ENCODE results near the gene C11orf65.
"Not testable (repeated sequence)": the region's sequence is repeated elsewhere in the genome, so short reads cannot be mapped to it uniquely, and the experiment has no call there.

Gene C11orf65

DNA sequence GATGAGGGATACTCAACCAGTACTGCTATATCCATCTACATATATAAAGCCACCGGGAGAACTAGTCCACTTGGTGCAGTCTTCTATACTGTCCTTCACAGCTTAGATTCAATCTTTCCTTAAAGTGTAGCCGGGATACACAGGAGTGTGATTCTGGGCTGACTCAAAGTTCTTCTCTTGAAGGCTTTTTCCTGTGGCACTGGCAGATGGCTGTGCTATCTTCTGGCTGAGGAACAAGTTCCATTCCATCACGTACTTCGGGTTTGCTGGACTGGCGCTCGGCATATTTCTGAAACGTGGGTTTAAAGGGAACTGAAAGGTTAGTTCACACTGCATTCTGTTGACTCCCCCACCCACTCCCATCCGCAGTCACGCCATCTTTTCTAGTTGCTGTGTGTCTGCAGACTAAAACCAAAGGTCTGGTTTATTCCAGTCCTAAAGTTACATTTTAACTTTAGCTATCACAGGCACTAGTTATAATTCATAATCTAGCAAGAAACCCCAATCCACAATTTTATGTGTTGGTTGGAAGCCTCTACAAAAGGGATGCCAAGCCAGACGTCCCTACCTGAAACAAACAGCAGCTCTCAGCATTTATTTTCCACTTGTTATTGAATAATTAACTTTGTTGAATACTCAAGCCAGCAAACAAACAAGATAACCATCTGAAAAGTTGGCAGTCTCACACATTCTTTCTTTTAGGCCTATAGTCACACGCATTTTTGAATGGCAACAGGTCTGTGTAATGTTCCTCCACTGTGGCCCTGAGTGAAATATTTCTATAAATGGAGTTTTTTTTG lies 7.5 kb upstream of the C11orf65 start:
- Histone ChIP-seq H4K20me1 (no peaks in the 10 kb centered on the region), H3K36me3 (peaks cover 16% of the 10 kb centered on the region)

DNA sequence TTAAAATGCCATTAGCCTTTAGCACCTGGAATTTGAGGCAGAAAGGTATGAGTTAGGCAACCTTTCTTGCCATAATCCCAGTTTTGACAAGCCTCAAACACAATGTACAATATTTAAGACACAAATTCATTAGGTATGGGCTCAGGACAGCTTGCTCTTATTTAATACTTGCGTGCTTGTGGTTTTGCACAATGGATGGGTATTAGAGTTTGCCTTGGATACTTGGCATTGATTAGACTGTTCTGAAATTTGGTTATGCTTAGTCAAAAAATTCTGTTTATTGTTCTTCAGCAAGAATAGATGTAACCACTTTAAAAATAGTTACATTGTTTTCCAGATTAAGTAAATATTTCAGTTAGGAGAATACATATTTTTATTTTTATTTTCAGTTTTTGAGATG lies 5.4 kb upstream of the C11orf65 start:
- Histone ChIP-seq H3K9me3 (no peaks in the 10 kb centered on the region), H4K20me1 (no peaks in the 10 kb centered on the region), H3K36me3 (peaks cover 11% of the 10 kb centered on the region), H3K4me3 (no peak overlapping the region), H3K4me1 (peaks cover 3% of the 10 kb centered on the region; the same call in 1 of the 2 replicates), H3K27ac (no peak overlapping the region), H3K4me2 (no peak overlapping the region), H3K27me3 (no peaks in the 10 kb centered on the region), H3K9ac (no peak overlapping the region)
- no peak for TF ChIP-seq Cebpa-rat (IDR thresholded peaks at IDR 0.05)

More for the DNA sequence above, 7.5 kb upstream of the C11orf65 start:
- Histone ChIP-seq H3K9ac (no peak overlapping the region), H3K9me3 (no peaks in the 10 kb centered on the region), H3K4me3 (no peak overlapping the region), H3K27me3 (no peaks in the 10 kb centered on the region), H3K4me1 (no peaks in the 10 kb centered on the region), H3K27ac (no peak overlapping the region), H3K4me2 (no peak overlapping the region)
- TF ChIP-seq Cebpa-rat (IDR thresholded peaks at IDR 0.05): no peak

DNA sequence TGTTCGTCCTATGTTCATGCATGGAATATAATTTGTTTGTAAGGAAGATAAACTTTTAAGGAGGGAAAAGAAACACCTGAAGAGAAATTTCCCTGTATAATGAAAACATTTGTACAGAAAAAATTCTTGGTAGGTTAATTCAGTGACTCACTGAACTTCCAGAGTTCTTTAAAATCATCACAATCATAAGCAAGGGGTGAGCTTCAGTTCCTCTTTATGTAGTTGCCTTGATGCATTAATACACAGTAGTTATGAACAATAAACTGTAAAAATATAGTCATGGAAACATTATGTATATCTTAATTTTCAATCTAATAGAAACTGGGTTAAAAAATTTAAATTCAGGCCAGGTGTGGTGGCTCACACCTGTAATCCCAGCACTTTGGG lies 1.1 kb upstream of the C11orf65 start:
- Histone ChIP-seq H3K9ac (no peak overlapping the region), H3K9me3 (no peaks in the 10 kb centered on the region), H3K36me3 (no peaks in the 10 kb centered on the region), H3K4me2 (no peak overlapping the region), H4K20me1 (no peaks in the 10 kb centered on the region), H3K4me3 (no peak overlapping the region), H3K27ac (no peak overlapping the region), H3K27me3 (no peaks in the 10 kb centered on the region), H3K4me1 (peaks cover 11% of the 10 kb centered on the region)
- no peak for TF ChIP-seq Cebpa-rat (IDR thresholded peaks at IDR 0.05)

DNA sequence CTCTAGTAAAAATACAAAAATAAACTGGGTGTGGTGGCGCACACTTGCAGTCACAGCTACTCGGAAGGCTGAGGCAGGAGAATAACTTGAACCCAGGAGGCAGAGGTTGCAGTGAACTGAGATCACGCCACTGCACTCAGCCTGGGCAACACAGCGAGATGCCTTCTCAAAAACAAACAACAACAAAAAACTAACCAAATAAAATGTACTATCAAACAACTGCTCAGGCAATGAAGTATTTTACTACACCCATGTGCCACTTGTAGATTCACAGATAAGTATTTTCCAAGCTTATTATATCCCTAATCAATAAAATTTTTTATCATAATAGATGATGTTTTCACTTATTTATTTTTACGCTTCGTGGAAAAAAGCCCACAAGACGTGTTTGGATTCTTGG lies 924 bp downstream of the C11orf65 start:
- peak overlapping the region; percentile 83 for H3K9ac ChIP-seq
- peak overlapping the region; percentile 79 for H3K4me2 ChIP-seq
- peak overlapping the region; percentile 75 for H3K4me3 ChIP-seq
- TF ChIP-seq Cebpa-rat (IDR thresholded peaks at IDR 0.05): no peak
- H3K36me3 ChIP-seq: no peaks in the 10 kb centered on the region
- H4K20me1 ChIP-seq: no peaks in the 10 kb centered on the region
- peaks cover 11% of the 10 kb centered on the region for H3K4me1 ChIP-seq
- H3K27me3 ChIP-seq: no peaks in the 10 kb centered on the region
- no peaks in the 10 kb centered on the region for H3K9me3 ChIP-seq
- peak overlapping the region; percentile 90 for H3K27ac ChIP-seq

DNA sequence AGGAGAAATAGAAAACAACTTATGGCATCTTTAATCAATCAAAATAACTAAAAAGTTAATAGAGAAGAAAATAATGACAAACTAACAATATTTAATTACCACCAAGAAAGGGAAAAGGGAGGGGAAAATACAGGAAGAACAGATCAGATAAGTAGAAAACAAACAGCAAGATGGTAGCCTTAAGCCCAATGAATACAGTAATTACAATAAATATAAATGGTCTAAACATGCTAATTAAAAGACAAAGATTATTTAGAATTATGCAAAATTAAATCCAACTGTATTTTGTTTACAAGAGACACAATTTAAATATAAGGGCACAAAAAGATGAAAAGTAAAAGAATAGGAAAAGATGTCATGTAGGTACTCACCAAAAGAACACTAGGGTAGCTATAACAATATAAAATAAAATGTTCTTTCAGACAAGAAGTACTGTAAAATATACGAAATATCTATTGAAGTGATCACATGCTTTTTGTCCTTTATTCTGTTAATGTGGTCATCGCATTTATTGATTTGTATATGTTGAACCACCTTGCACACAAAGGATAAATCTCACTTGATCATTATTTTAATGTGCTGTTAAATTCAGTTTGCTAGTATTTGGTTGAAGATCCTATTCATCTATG lies 14.0 kb downstream of the C11orf65 start:
- H3K27ac ChIP-seq: no peak overlapping the region
- H3K36me3 ChIP-seq: no peaks in the 10 kb centered on the region
- no peaks in the 10 kb centered on the region for H4K20me1 ChIP-seq
- peaks cover 13% of the 10 kb centered on the region for H3K9me3 ChIP-seq
- H3K9ac ChIP-seq: no peak overlapping the region
- no peak overlapping the region for H3K4me3 ChIP-seq
- H3K4me1 ChIP-seq: no peaks in the 10 kb centered on the region
- no peaks in the 10 kb centered on the region for H3K27me3 ChIP-seq
- no peak overlapping the region for H3K4me2 ChIP-seq
- TF ChIP-seq Cebpa-rat (IDR thresholded peaks at IDR 0.05): no peak

DNA sequence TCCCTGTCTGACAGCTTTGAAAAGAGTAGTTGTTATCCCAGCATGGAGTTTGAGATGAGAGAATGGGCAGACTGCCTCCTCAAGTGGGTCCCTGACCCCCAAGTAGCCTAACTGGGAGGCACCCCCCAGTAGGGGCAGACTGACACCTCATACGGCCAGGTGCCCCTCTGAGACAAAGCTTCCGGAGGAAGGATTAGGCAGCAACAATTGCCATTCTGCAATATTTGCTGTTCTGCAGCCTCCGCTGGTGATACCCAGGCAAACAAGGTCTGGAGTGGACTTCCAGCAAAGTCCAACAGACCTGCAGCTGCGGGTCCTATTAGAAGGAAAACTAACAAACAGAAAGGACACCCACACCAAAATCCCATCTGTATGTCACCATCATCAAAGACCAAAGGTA lies 25.9 kb downstream of the C11orf65 start:
- not testable (repeated sequence) for H3K4me3 ChIP-seq, H3K36me3 ChIP-seq, H3K9ac ChIP-seq, H3K4me2 ChIP-seq, H4K20me1 ChIP-seq, H3K4me1 ChIP-seq, H3K27me3 ChIP-seq, H3K9me3 ChIP-seq, H3K27ac ChIP-seq

DNA sequence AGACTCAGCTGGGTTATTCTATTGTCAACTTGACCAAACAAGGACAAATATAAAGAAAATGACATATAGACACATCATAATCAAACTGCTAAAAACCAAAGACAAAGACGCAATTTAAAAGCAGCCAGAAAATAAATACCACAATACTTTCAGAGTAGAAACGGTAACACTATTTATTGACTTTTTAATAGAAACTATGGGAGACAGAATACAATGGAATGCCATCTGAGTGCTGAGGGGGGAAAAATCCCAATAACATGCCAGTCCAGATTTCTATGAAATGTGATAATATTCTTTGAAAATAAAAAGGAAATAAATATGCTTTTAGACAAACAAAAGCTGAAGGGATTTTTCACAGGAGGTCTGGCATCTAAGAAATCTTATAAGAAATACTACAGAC lies 30.7 kb downstream of the C11orf65 start:
- no peak for TF ChIP-seq Cebpa-rat (IDR thresholded peaks at IDR 0.05)
- no peak overlapping the region for H3K4me3 ChIP-seq
- H3K9ac ChIP-seq: no peak overlapping the region
- no peaks in the 10 kb centered on the region for H3K4me1 ChIP-seq
- no peaks in the 10 kb centered on the region for H3K27me3 ChIP-seq
- no peak overlapping the region for H3K27ac ChIP-seq
- no peaks in the 10 kb centered on the region for H3K36me3 ChIP-seq
- peaks cover 5% of the 10 kb centered on the region; the same call in 1 of the 2 replicates for H3K9me3 ChIP-seq
- H3K4me2 ChIP-seq: no peak overlapping the region
- no peaks in the 10 kb centered on the region for H4K20me1 ChIP-seq

DNA sequence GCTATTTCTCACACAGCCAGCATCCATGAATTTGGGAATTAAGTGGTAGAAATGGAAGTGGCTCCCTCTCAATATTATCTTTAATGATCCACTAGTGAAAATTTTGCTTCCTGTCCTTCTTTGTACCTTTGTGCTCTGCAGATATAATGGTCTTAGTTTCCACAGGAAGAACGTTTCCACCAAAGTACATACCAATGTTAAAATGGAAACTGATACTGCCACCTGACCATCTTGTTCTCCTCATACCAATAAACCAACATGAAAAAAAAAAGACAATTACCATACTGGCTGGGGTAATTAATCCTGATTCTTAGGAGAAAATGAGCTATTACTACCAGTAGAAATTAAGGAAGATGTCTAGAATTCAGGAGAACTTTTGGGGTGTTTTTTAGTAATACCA lies 32.3 kb downstream of the C11orf65 start:
- H3K36me3 ChIP-seq: no peaks in the 10 kb centered on the region
- H3K27ac ChIP-seq: no peak overlapping the region
- H4K20me1 ChIP-seq: no peaks in the 10 kb centered on the region
- H3K9ac ChIP-seq: no peak overlapping the region
- TF ChIP-seq Cebpa-rat (IDR thresholded peaks at IDR 0.05): no peak
- no peaks in the 10 kb centered on the region for H3K4me1 ChIP-seq
- H3K4me2 ChIP-seq: no peak overlapping the region
- H3K4me3 ChIP-seq: no peak overlapping the region
- H3K27me3 ChIP-seq: no peaks in the 10 kb centered on the region
- H3K9me3 ChIP-seq: no peaks in the 10 kb centered on the region

DNA sequence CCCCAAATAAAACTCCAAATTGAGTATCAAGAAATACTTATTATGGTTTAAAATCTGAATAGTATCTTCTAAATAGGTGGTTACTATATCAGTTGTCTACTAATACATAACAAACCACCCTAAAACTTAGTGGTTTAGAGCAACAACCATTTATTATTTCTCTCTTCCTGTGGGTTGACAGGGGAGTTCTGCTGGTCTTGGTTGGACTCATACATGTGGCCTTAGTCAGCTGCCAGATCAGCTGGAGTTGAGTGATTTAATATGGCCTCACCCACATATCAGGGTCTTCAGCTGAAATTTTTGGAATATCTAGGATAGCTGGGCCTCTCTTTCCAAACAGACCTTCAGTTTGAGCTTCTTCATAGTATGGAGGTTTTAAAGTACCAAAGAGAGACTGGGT lies 34.5 kb downstream of the C11orf65 start:
- Histone ChIP-seq H4K20me1 (no peaks in the 10 kb centered on the region), H3K9me3 (no peaks in the 10 kb centered on the region), H3K27ac (no peak overlapping the region), H3K36me3 (no peaks in the 10 kb centered on the region), H3K9ac (no peak overlapping the region), H3K27me3 (no peaks in the 10 kb centered on the region), H3K4me3 (no peak overlapping the region), H3K4me2 (no peak overlapping the region), H3K4me1 (no peaks in the 10 kb centered on the region)
- TF ChIP-seq Cebpa-rat (IDR thresholded peaks at IDR 0.05): no peak

DNA sequence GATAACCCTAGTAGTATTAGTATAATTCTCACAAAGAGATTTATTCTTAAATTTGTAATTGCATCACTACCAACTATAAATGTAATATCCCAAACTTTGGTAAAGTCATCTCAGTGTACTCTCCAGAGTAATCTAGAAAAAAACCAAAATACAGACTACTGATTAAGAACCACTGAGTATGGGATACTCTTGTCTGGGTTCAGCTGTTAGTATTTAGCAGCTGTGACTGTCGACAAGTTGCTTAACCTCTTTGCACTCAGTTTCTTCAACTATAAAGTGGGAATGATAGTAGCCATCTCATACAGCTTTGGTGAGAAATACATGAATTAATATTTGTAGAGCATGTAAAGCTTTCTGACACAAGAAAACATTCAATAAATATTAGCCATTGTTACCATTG lies 35.3 kb downstream of the C11orf65 start:
- Histone ChIP-seq H4K20me1 (no peaks in the 10 kb centered on the region), H3K9me3 (no peaks in the 10 kb centered on the region), H3K27ac (no peak overlapping the region), H3K27me3 (no peaks in the 10 kb centered on the region), H3K9ac (no peak overlapping the region), H3K4me2 (no peak overlapping the region), H3K4me3 (no peak overlapping the region), H3K4me1 (no peaks in the 10 kb centered on the region), H3K36me3 (no peaks in the 10 kb centered on the region)
- TF ChIP-seq Cebpa-rat (IDR thresholded peaks at IDR 0.05): no peak

All from BLaER1 (cell line).